Large intestine (tissue), 3 donors: ENCODE measurements around the gene TMEM87A. TPM values are rescaled to one million over a fixed set of nuclear protein-coding genes. Genes with fewer than 3 reads are reported as not detected.

ENCODE experiments used
- DNase-seq, 2 donors: peaks; one replicate each; pipeline versions ENCODE4 v3.0.0 to v3.0.0-alpha.2; 2013
- H3K27ac ChIP-seq: one replicate; pipeline ENCODE4 v1.5.1; 2013; ENCODE audit warnings: low read length
- H3K27me3 ChIP-seq: 2 replicates; pipeline ENCODE4 v1.6.1; 2013; ENCODE audit warnings: low read length; ENCODE audit not compliant: control insufficient read depth, insufficient read depth
- H3K36me3 ChIP-seq: 2 replicates; pipeline ENCODE4 v1.6.1; 2013; ENCODE audit warnings: low read length; ENCODE audit not compliant: control insufficient read depth, insufficient read depth
- H3K4me1 ChIP-seq: one replicate; pipeline ENCODE4 v1.6.1; 2013; ENCODE audit warnings: low read length; ENCODE audit not compliant: control insufficient read depth, insufficient read depth
- H3K4me3 ChIP-seq: one replicate; pipeline ENCODE4 v1.5.1; 2013; ENCODE audit warnings: low read length
- H3K9me3 ChIP-seq: one replicate; pipeline ENCODE4 v1.6.1; 2013; ENCODE audit warnings: mild to moderate bottlenecking, low read depth, low read length, moderate library complexity; ENCODE audit not compliant: control insufficient read depth
- whole genome bisulfite sequencing: methylation state at CpG from one replicate; pipeline ENCODE4 v1.1.5; 2013; ENCODE audit warnings: low lambda C conversion rate; ENCODE audit not compliant: insufficient coverage; 5-methylcytosine and 5-hydroxymethylcytosine counted together
- polyA plus RNA-seq: library from polyadenylated mRNA; unstranded; fragments of 120-200 nt; gene quantifications from one replicate; pipeline ENCODE4 v1.2.1, GENCODE V29; 2013

Gene TMEM87A
- polyA plus RNA-seq, 1 donor: 55.9 TPM

GRCh38 chr15:42166225-42166940 is 106.8 kb downstream of the TMEM87A start:
- no peaks in the 10 kb centered on the region for H3K9me3 ChIP-seq
- H3K27me3 ChIP-seq: no peaks in the 10 kb centered on the region
- no peaks in the 10 kb centered on the region for H3K4me1 ChIP-seq
- no peak for DNase-seq
- H3K36me3 ChIP-seq: peaks cover 90% of the 10 kb centered on the region
- no peak overlapping the region for H3K27ac ChIP-seq
- no peak overlapping the region for H3K4me3 ChIP-seq
- WGBS: no CpG with 5 or more reads among the region's 13 CpGs

- Histone ChIP-seq H3K27ac (no peak overlapping the region), H3K27me3 (no peaks in the 10 kb centered on the region), H3K9me3 (no peaks in the 10 kb centered on the region), H3K36me3 (peaks cover 91% of the 10 kb centered on the region), H3K4me3 (no peak overlapping the region), H3K4me1 (no peaks in the 10 kb centered on the region)
- DNase-seq: no peak
- WGBS: no CpG with 5 or more reads among the region's 6 CpGs
Measured at GRCh38 chr15:42165106-42165505, 108.1 kb downstream of the TMEM87A start.

GRCh38 chr15:42163947-42164550 is 109.2 kb downstream of the TMEM87A start:
- WGBS: no CpG with 5 or more reads among the region's 4 CpGs
- Histone ChIP-seq H3K27me3 (no peaks in the 10 kb centered on the region), H3K9me3 (no peaks in the 10 kb centered on the region), H3K27ac (no peak overlapping the region), H3K36me3 (peaks cover 96% of the 10 kb centered on the region), H3K4me1 (no peaks in the 10 kb centered on the region), H3K4me3 (no peak overlapping the region)
- DNase-seq: no peak

GRCh38 chr15:42163291-42163690 is 109.9 kb downstream of the TMEM87A start:
- Histone ChIP-seq H3K4me1 (no peaks in the 10 kb centered on the region), H3K4me3 (no peak overlapping the region), H3K36me3 (peaks cover 94% of the 10 kb centered on the region), H3K9me3 (no peaks in the 10 kb centered on the region), H3K27me3 (no peaks in the 10 kb centered on the region), H3K27ac (no peak overlapping the region)
- DNase-seq: no peak
- no CpG with 5 or more reads among the region's 9 CpGs for WGBS

Other genes starting within 250 kb of the TMEM87A start
- gene PLA2G4D, start 178.9 kb downstream of the TMEM87A start, polyA plus RNA-seq: 0.06 TPM
- gene PLA2G4F, start 116.8 kb downstream of the TMEM87A start, polyA plus RNA-seq: 3.6 TPM
- gene VPS39, start 65.1 kb downstream of the TMEM87A start, polyA plus RNA-seq: 59.6 TPM
- 31.6 TPM for gene GANC, start 232 bp downstream of the TMEM87A start, polyA plus RNA-seq
- 229 TPM for gene CAPN3, start 86.1 kb upstream of the TMEM87A start, polyA plus RNA-seq
- gene ZNF106, start 217.7 kb upstream of the TMEM87A start, polyA plus RNA-seq: 28.8 TPM
- 146 TPM for gene SNAP23, start 222.2 kb upstream of the TMEM87A start, polyA plus RNA-seq